T1000 (cell line): ENCODE results near the gene HELZ.
"Not testable (repeated sequence)": the region's sequence is repeated elsewhere in the genome, so short reads cannot be mapped to it uniquely, and the experiment has no call there.

Experiments
- DNase-seq: peaks from one replicate; lab custom pipeline; 2025; ENCODE audit warnings: mixed read lengths; lab: John Stamatoyannopoulos, UW

Gene HELZ

DNA sequence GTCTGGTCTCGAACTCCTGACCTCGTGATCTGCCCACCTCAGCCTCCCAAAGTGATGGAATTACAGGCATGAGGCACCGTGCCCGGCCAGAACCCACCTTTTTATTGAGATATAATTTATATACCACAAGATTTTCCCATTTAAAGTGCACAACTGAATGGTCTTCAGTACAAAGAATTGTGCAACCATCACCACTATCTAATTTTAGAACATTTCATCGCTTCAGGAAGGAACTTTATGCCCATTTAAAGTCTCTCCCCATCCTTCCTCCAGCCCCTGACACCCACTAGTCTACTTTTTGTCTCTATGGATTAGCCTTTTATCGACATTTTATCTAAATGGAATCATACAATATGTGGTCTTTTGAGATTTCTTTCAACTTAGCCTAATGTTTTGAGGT, 25.4 kb upstream of the HELZ start:
- no peak for DNase-seq

DNA sequence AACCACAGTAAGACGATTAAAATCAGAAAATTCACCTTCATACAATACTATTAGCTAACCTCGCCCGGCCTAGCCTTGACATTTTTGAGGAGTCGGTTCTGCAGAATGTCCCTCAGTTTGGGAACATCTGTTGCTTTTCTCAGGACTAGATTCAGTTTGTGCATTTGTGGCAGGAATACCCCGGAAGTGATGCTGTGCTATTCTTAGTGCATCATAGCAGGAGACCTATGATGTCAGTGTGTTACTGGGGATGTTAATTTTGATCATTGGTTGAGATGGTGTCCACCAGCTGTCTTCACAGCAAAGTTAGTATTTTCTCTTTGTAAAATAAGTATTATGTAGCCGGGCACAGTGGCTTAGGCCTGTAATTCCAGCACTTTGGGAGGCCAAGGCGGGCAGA, 21.5 kb upstream of the HELZ start:
- DNase-seq, result no peak

DNA sequence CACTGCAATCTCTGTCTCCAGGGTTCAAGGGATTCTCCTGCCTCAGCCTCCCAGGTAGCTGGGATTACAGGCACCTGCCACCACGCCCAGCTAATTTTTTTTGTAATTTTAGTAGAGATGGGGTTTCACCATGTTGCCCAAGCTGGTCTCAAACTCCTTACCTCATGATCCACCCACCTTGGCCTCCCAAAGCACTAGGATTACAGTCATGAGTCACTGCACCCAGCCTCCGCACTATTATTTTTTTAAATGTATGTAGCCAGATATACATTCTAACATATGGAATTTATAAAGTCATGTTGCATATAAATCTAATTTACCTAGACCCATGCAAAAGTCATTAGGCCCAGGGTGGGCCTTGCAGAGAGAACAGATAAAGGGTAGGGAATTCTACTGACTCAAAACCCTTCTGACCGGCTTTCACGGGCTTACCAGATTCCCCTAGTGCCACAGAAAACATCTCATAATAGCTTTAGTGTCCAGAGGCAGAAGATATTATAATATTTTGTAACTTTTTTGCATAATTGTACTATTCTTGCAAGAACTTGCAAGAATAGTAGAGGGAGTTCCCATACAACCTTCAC, 20.5 kb upstream of the HELZ start:
- no peak for DNase-seq

DNA sequence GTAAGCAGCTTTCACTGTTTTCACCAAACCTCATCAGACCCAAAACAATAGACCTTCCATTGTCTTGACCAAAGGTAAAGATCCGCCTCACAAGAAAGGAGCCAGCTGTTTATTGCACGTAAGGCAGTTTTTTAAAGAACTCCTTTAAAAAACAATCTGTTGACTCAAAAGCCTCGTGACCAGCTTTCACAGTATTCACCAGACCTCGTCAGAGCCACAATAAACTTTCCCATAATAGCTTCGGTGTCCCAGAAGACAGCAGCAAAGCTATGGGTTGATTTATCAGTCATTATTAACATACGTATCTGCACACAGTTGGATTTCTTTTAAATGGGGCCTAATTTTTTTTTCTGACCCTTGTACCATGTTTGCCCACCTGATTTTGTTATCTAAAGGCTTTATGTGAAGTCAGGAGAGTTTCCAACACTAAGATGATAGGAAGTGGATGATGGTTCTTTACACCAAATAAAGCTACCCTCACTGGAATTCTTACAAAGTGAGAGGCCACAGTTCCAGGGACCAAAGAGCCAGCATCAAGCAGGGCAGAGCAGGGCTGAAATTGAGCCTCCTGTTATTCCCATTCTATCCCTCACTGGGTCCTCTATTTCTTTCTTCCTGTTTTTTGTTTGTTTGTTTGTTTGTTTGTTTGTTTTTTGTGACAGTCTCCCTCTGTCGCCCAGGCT, 17.6 kb upstream of the HELZ start:
- no peak for DNase-seq

DNA sequence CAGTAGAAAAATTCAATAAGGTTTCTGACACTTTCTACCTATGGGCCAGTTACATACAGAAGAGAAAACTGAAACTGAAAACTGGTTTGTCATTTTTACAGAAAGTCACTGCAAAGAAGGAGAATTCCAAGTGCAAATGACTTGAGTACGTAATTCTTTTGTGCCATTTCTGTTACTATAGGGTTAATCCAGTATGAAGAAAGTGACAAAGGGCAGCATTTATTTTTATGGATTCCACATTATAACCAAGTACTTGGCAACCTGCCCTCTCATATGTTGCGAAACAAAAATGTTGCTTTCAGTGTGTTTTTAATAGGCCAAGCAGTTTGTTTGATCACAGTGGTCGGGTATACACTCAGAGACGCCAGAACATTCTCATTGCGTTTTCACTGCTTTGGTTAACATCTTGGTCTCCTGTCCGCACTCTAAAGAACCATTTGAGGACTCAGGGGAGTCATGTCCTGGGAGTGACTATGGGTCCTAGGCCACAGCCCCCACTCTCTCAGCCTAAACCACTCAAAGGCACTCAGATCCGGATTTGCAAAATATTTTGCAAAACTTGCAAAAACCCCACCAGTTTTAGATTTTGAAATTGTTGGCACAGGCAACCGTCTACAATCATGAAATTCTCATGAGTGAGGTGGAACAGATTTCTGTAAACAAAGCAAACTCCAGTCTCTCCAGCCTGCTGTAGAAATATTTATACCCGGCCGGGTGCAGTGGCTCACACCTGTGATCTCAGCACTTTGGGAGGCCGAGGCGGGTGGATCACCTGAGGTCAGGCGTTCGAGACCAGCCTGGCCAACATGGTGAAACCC, 15.4 kb upstream of the HELZ start:
- DNase-seq, result no peak

DNA sequence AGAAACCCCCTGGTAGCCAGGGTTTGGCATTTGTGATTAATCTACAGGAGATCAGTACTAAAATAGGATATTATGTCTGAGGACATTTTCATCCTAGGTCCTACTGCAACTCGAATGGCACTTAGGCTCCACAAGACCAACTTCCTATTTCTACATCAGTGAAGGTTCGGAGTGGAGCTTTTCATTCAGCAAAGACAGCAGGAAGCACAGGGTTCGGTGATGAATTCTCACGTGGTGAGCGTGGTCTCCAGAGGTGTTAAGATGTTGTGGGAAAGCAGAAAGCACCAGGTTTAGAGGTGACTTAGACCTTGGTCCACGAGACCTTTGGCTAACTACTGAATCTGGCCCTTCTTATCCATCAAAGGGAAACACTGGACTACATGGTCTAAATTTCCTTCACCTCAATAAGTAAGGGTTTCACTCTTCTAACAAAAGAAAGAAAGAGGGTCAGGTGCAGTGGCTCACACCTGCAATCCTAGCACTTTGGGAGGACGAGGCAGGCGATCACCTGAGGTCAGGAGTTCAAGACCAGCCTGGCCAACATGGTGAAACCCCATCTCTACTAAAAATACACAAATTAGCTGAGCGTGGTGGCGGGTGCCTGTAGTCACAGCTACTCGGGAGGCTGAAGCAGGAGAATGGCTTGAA, 13.9 kb upstream of the HELZ start:
- DNase-seq, result no peak

DNA sequence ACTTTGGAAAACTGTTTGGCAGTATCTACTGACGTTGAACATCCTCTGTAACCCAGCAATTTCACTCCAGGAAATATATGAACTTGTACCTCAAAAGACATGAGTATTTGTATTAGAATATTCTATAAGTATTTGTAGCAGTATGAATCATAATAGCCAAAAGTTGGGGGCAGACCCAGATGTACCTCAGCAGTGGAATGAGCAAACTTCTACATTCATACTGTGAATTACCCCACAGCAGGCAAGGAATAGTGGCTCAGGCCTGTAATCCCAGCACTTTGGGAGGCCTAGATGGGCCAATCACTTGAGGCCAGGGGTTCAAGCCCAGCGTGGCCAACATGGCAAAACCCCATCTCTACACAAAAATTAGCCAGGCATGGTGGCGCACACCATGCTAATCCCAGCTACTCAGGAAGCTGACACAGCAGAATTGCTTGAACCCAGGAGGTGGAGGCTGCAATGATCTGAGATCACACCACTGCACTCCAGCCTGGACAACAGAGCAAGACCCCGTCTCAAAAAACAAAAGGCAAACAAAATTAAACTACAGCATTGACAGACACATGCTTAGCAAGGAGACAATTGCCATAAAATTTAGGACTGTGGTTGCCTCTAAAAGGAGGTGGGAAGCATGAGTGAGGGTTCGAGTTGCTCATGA, 11.2 kb upstream of the HELZ start:
- DNase-seq, result no peak

DNA sequence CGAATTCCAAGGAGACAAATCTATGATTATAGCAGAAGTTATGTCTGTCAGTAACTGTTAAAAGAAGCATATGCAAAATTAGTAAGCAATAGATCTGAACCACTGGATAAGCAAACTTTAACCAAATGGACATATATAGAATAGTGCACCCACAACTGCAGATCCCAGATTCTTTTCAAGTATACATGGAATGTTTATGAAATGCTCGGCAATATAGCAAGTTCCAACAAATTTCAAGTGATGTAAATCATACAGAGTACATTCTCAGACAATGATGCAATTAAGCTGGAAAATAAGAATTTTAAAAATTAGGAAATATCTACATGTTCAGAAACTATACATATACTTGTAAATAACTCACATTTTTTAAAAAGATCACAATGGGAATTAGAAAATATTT, 8.4 kb upstream of the HELZ start:
- DNase-seq, result no peak

DNA sequence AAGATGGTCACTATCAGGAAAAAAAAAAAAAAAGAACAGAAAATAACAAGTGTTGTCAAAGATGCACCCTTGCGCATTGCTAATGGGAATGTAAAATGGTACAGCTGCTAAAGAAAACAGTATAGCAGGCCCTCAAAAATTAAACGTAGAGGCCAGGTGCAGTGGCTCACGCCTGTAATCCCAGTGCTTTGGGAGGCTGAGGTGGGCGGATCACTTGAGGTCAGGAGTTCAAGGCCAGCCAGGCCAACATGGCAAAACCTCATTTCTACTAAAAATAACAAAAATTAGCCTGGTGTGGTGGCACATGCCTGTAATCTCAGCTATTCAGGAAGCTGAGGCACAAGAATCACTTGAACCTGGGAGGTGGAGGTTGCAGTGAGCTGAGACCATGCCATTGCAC, 6.6 kb upstream of the HELZ start:
- not testable (repeated sequence) for DNase-seq

DNA sequence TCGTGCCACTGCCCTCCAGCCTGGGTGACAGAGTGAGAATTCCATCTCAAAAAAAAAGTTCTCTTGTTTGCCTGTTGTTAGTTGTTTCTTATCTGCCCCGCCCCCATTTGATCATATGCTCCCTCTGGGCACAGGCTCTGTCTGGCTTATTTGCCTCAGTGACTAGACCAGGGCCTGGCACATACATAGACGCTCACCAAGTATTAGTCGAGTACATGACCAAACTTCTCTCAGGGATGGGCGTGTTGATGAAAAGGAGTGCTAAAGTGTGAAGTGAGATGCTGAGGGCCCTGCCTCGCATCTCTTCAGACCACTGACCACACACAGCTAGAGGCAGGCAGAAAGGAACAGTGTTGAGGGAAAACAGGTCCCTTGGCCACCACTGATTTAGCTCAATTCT, 3.3 kb upstream of the HELZ start:
- DNase-seq, result no peak

DNA sequence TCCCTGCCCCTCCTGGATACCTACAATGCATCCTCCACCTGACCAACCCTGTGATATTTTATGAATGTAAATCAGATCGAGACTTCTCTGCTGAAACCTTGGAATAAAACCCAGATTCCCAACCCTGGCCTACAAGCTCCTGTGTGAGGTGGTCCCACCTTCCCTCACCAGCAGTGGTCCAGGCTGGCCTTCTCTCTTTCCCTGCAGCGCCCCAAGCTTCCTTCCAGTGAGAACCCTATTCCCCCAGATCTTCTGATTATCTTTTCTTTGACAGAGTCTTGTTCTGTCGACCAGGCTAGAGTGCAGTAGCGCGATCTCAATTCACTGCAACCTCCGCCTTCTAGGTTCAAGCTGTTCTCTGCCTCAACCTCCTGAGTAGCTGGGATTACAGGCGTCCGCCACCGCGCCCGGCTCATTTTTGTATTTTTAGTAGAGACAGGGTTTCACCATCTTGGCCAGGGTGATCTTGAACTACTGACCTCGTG, 2.5 kb upstream of the HELZ start:
- no peak for DNase-seq

DNA sequence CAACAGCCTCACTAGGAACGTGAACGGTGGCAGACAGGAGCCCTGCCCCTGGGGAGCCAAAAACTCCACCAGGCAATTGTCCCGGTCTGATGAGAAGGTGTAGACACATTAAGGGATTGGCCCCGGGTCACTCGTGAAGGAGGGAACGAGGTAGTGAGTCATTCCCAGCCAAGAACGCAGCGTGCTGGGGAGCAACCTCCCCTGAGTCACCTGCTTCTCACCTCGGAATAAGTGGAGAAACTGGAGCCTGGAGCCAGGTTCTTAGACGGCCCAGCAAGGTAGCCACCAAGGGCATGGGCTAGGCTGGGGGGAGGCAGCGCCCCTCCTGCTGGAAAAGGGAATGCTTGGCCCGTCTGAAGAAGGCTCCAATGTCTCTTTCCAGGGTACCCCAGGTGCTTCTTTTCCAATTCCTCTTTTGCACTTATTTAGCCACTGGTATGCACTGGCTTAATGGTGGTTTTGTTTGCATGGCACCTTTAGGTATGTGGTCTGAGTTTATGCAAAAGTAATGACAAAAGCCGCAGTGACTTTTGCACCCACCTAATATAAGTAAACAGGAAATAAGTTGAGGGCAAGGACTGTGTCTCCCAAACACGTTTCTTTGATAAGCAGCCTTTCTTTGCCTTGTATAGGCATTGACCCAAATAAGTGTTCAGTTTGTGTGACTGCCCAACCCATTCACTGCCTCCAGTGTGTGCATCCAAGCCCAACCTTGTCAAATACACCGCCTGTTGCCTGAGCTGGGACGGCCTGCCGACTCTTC, 1.8 kb upstream of the HELZ start:
- peak; percentile 33 for DNase-seq

DNA sequence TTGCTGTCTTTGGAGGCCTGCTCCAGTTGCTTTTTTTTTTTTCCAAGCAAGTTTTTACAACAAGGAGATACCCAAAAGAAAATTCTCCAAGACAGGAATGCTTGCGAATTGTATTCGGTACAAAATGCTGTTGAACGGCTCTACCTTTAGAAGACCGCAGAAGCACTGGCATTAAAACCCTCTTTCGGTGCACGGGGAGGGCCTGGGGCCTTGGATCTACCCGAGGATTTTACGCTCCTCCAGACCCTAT, 1.3 kb upstream of the HELZ start:
- no peak for DNase-seq

DNA sequence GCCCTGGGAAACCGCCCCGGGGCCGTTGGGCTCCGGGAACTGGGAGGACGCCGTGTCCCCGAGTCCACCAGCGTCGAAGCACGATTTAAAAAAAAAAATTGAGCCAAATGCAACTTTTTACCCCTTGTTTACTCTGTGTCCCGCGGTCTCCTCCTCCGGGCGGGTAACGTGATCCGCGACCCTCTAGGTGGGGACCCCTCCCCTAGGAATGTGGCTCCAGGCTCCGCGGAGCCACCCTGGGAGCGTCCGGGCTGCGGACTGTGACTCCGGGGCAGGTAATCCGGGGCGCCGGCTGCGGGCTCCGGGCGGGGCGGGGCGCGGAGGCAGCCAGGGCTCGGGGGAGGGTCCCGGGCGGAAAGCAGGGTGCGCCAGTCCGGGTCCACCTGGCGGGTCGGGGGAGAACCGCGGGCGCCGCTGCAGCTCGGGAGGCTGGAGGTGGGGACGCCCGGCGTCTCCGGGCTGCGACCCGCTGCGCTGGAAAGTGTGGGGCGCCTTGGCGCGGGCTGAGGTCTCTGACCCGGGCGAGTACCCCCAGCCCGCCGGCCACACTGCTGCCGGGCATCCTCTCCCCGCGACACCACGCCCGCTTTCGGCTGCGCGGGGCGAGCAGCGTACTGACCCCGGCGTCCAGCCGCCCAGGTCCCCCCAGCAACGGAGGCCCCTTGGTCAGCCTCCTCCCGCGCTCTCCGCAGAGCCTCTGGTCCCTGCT, 852 bp upstream of the HELZ start:
- no peak for DNase-seq

DNA sequence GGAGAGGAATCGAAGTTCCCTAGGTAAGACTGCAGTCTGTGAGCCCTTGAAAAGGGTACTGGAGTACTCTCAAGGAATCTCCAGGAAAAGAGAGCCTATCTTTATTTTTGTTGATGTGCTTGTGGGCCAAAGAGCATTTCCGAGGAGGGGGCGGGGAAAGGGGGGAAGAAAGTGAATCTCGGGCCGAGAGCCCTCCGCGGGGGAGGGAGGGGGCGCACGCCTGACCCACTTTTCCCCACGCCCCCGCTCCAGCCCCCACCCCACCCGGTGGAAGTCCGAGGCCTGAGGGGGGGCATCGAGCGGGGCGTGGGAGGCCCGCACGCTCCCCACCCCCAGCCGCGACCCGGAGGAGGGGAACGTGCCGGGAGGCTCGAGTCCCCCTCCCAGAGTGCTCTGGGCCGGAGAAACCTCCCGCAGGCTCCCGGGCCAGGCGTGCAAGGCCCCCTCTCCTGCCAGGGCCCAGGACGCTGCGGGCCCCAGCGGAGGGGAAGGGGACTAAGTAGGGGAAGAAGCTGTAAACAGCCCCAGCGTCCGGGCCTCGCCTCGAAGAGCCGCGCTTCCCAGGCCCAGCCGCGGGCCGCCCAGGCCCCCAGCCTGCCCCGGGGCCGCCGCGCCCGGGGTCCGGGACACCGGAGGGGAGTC, 444 bp downstream of the HELZ start:
- no peak for DNase-seq

DNA sequence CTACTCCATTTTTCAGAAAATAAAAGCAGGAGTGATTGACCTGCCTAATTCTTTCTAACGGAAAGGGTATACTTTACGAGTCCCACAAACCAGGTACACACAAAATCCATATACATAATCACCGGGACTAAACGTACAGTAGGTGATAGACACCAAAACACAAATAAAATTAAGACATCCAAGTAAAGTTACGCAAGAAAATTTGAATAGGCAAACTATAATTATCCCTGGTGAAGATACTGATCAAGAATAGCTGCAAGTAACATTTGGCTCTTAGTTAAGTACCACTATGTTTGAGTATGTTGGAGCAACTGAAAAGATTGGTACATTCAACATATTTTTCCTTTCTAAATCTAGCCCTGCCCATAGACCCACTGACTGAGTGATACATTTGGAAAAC, 1.7 kb downstream of the HELZ start:
- no peak for DNase-seq

DNA sequence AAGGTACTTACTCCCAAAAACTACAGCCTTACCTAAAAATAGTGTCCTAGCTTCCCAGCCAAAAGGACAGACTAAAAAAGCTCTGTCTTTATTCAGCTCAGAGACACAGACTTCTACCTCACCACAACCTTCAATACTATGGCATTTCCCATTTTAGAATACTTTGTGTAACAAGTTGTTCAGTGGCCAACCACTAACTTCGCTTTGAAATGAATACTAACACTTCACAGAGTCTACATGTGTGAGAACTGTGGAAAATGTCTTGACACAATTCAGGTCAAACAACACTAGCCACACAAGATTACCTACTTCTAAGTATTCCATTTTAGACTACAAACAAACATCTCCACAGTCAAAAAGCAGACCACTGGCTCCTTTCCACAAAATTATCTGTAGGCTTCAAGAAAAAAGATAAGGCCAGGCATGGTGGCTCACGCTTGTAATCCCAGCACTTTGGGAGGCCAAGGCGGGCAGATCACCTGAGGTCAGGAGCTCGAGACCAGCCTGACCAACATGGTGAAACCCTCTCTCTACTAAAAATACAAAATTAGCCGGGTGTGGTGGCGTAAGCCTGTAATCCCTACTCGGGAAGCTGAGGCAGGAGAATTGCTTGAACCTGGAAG, 3.2 kb downstream of the HELZ start:
- DNase-seq, result no peak

DNA sequence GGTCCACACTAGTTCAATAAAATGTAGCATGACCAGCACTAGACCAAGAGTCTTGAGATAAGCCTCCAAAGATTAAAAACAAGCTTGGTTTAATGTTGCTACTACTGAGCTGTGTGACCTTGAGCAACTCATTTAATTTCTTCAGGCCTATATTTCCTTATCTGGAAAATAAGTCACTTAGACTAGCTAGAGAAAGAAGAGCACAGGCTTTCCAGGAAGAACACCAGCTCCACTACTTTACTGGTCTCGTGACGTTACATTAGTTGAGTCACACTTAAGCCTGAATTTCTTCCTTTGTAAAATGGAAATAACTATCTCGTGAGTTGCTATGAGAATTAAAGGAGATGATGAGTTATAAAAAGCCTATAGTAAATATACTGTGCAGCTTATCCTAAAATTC, 5.4 kb downstream of the HELZ start:
- DNase-seq, result no peak

DNA sequence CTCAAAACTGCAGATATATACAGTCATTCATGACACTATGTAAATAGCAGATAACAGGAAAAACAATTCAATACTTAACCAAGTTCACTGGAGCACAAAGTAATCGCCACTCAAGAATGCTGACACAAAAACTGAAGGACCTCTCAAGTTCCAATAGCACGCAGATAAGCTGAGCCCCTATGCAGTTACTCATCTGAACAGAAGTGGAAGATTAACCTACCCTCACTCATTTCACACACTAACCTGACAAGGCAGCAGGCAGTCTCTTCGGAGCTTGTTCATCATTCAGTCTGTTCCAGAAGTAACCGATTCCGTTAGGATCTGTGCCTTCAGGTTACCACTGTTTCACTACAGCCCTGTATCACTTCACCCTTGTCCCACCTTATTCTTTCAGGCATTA, 6.0 kb downstream of the HELZ start:
- DNase-seq, result no peak

DNA sequence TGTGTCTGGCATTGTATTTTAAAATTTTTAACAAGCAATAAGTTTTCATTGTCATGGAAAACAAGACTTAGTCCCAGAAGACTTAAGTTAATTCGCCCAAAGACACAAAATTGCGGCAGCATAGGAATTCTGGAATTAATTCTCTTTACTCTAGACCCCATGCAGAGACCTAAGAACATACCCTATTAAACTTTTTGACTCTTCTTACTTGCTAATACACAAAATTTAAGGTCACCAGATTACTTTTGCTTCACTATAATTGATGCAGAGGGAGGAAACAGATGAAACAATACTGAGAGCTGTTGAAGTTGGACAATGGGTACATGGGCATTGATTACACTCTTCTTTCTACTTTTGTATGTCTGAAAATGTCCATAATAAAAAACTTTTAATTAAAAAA, 12.6 kb downstream of the HELZ start:
- no peak for DNase-seq
